ENCODE data around the gene LRRC18. TPM values are rescaled to one million over a fixed set of nuclear protein-coding genes. Genes with fewer than 3 reads are reported as not detected.

Gene LRRC18
- total RNA-seq, 1 donor from 2014 or later, result not detected

DNA sequence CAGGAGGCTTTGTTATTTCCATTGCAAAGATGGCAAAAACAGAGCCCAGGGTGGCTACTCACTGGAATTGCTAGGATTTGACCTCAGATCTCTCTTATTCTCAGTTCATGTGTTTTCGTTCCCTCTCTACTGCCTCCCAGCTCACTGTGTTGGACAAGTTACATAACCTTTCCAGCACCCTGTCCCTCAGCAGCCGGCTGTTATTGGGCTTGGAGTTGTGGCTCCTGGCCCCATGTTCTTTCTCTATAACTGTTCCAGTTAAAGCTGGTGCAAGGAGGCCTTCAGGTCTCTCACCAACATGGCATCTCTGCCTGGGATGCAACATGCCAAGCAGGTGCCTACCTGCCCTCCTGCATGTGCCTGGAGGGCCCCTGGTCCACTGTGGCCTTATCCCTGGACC is 56.8 kb downstream of the LRRC18 start:
- Mint-ChIP-seq H3K9me3 (ENCODE audit: low read depth) (no peaks in the 10 kb centered on the region), H3K27ac (ENCODE audit: unreplicated experiment) (no peak overlapping the region), H3K36me3 (ENCODE audit: low read depth) (no peaks in the 10 kb centered on the region), H3K4me3 (ENCODE audit: unreplicated experiment) (no peak overlapping the region), H3K4me1 (ENCODE audit: low read depth) (no peaks in the 10 kb centered on the region), H3K27me3 (ENCODE audit: low read depth) (peaks cover 6% of the 10 kb centered on the region)
- TF ChIP-seq, protein P1, sequence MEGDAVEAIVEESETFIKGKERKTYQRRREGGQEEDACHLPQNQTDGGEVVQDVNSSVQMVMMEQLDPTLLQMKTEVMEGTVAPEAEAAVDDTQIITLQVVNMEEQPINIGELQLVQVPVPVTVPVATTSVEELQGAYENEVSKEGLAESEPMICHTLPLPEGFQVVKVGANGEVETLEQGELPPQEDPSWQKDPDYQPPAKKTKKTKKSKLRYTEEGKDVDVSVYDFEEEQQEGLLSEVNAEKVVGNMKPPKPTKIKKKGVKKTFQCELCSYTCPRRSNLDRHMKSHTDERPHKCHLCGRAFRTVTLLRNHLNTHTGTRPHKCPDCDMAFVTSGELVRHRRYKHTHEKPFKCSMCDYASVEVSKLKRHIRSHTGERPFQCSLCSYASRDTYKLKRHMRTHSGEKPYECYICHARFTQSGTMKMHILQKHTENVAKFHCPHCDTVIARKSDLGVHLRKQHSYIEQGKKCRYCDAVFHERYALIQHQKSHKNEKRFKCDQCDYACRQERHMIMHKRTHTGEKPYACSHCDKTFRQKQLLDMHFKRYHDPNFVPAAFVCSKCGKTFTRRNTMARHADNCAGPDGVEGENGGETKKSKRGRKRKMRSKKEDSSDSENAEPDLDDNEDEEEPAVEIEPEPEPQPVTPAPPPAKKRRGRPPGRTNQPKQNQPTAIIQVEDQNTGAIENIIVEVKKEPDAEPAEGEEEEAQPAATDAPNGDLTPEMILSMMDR (IDR thresholded peaks at IDR 0.05), result no peak
- DNase-seq (ENCODE audit: low spot score), result no peak

DNA sequence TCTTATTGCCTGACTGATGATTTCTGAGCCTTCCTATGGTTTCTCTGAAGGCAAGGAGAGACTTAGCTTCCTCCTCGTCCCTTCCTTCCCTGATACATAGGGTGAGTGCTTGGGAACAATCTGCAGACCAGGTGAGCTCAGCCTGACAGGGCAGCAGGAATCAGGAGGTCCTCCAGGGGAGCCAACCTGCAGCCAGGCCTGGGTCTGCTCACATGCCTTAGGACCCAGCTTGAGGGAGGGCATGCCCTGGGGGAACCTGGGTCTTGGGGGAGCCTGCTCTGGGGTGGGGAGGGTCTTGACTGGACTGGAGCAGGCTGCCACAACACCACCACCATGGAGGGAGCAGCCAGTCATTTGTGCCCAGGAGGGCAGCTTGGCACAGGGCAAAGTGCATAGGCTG is 57.7 kb downstream of the LRRC18 start:
- peaks cover 6% of the 10 kb centered on the region for H3K27me3 Mint-ChIP-seq (ENCODE audit: low read depth)
- H3K4me1 Mint-ChIP-seq (ENCODE audit: low read depth), result no peaks in the 10 kb centered on the region
- no peaks in the 10 kb centered on the region for H3K9me3 Mint-ChIP-seq (ENCODE audit: low read depth)
- H3K27ac Mint-ChIP-seq (ENCODE audit: unreplicated experiment), result no peak overlapping the region
- H3K36me3 Mint-ChIP-seq (ENCODE audit: low read depth), result no peaks in the 10 kb centered on the region
- no peak for DNase-seq (ENCODE audit: low spot score)
- no peak overlapping the region for H3K4me3 Mint-ChIP-seq (ENCODE audit: unreplicated experiment)
- TF ChIP-seq, protein P1 (IDR thresholded peaks at IDR 0.05), result no peak

DNA sequence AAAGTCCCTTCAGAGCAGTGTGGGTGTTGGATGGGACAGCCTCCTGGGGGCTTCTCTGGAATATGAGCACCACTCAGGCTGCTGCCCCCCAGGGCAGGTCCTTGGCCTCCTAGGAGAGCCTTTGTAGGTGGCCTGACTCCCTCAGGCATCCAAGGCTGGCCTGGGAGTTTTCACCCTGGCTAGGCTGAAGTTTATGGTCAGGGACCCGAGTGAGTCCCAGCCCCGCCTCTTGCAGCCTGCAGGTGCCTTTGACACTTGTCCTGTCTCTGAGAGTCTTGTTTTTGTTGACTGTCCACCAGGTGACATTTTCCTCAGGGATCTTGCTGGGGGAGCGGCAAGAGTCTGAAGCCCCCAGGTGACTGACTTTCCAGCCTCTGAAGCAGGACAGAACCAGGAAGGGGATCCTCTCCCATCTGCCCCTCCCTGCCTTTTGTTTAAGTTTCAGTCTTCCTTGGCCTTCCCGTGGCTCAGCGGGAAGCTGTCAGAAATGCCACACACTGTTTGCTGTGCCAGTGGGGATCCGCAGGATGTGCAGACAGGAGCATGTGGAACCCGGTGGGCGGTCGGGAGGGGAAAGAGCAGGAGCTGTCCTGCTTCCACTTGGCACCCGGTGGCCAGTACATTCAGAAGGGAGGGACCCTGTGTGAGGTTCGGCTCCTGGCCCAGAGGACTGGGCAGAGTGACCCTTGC is 59.5 kb downstream of the LRRC18 start:
- no peak overlapping the region for H3K4me3 Mint-ChIP-seq (ENCODE audit: unreplicated experiment)
- no peaks in the 10 kb centered on the region for H3K4me1 Mint-ChIP-seq (ENCODE audit: low read depth)
- TF ChIP-seq, protein P1 (IDR thresholded peaks at IDR 0.05), result no peak
- H3K27me3 Mint-ChIP-seq (ENCODE audit: low read depth), result peaks cover 6% of the 10 kb centered on the region
- H3K9me3 Mint-ChIP-seq (ENCODE audit: low read depth), result no peaks in the 10 kb centered on the region
- no peak overlapping the region for H3K27ac Mint-ChIP-seq (ENCODE audit: unreplicated experiment)
- H3K36me3 Mint-ChIP-seq (ENCODE audit: low read depth), result no peaks in the 10 kb centered on the region
- DNase-seq (ENCODE audit: low spot score), result no peak

DNA sequence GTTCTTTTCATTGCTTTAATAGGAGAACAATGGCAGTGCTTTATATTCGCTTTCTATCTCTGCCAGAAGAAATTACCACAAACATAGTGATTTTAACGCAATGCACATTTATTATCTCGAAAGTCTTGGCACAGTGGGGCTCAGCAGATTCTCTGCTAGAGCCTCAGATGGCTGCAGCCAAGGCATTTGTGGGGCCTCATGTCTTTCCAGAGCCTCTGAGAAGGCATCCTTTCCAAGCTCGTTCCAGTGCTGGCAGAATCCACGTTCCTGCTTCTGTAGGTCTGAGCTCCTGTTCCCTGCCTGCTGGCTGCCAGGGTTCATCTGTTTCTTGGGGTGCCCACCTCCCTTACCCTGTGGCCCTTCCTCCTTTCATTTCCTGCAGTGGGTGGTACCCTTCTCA is 60.2 kb downstream of the LRRC18 start:
- Mint-ChIP-seq H3K36me3 (ENCODE audit: low read depth) (no peaks in the 10 kb centered on the region), H3K27ac (ENCODE audit: unreplicated experiment) (no peak overlapping the region)
- no peak for DNase-seq (ENCODE audit: low spot score)

DNA sequence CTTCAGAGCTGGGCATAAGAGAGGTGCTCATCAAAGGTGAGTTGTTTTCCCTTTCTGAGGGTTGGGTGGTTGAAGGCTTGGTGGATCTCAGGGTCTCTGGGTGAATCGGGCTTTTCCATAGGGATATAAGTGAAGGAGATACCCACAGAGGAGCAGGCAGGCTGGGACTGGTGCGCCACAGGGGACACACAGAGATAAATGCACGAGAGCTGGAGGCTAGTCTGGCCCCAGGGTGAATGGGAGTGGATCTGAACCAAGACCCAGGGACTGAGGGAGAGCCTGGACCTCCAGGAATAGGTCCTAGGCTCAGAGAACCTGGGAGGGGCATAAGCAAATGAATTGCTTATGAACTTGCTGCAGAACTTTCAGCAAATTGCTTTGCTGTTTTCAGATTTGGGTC is 61.5 kb downstream of the LRRC18 start:
- peaks cover 3% of the 10 kb centered on the region for H3K27me3 Mint-ChIP-seq (ENCODE audit: low read depth)
- H3K4me1 Mint-ChIP-seq (ENCODE audit: low read depth), result no peaks in the 10 kb centered on the region
- DNase-seq (ENCODE audit: low spot score), result no peak
- H3K36me3 Mint-ChIP-seq (ENCODE audit: low read depth), result no peaks in the 10 kb centered on the region
- no peak overlapping the region for H3K27ac Mint-ChIP-seq (ENCODE audit: unreplicated experiment)
- H3K9me3 Mint-ChIP-seq (ENCODE audit: low read depth), result no peaks in the 10 kb centered on the region
- TF ChIP-seq, protein P1 (IDR thresholded peaks at IDR 0.05), result no peak
- H3K4me3 Mint-ChIP-seq (ENCODE audit: unreplicated experiment), result no peak overlapping the region

More for the DNA sequence above, 60.2 kb downstream of the LRRC18 start:
- TF ChIP-seq, protein P1 (IDR thresholded peaks at IDR 0.05), result no peak
- Mint-ChIP-seq H3K27me3 (ENCODE audit: low read depth) (peaks cover 6% of the 10 kb centered on the region), H3K4me3 (ENCODE audit: unreplicated experiment) (no peak overlapping the region), H3K9me3 (ENCODE audit: low read depth) (no peaks in the 10 kb centered on the region), H3K4me1 (ENCODE audit: low read depth) (no peaks in the 10 kb centered on the region)
